ENCODE data around the gene CEACAM6.

The CEACAM6 gene

GRCh38 chr19:41799444-41800000, 44.2 kb downstream of the CEACAM6 start:
- DNase-seq, result peak; percentile 57

GRCh38 chr19:41801031-41801430, 45.7 kb downstream of the CEACAM6 start:
- DNase-seq, result no peak

- DNase-seq, result no peak
Measured at GRCh38 chr19:41801792-41802211, 46.5 kb downstream of the CEACAM6 start.

GRCh38 chr19:41802770-41803169, 47.4 kb downstream of the CEACAM6 start:
- no peak for DNase-seq

- no peak for DNase-seq
Measured at GRCh38 chr19:41804336-41804735, 49.0 kb downstream of the CEACAM6 start.

- DNase-seq, result no peak
Measured at GRCh38 chr19:41807176-41807575, 51.8 kb downstream of the CEACAM6 start.

GRCh38 chr19:41808663-41809566, 53.6 kb downstream of the CEACAM6 start:
- peak; percentile 63 for DNase-seq

GRCh38 chr19:41810301-41810700, 55.0 kb downstream of the CEACAM6 start:
- DNase-seq, result no peak

GRCh38 chr19:41811036-41811435, 55.7 kb downstream of the CEACAM6 start:
- DNase-seq, result no peak

GRCh38 chr19:41811981-41812380, 56.7 kb downstream of the CEACAM6 start:
- no peak for DNase-seq

- DNase-seq, result no peak
Measured at GRCh38 chr19:41813911-41814310, 58.6 kb downstream of the CEACAM6 start.

GRCh38 chr19:41815301-41815700, 60.0 kb downstream of the CEACAM6 start:
- no peak for DNase-seq

- DNase-seq, result no peak
Measured at GRCh38 chr19:41816761-41817160, 61.4 kb downstream of the CEACAM6 start.

- DNase-seq, result peak; percentile 76
Measured at GRCh38 chr19:41821003-41821735, 65.8 kb downstream of the CEACAM6 start.

All from DMS153 (cell line).